OCI-LY1 (cell line): Measurements from ENCODE around the gene RIMBP3C.
"Not testable (repeated sequence)": the region's sequence is repeated elsewhere in the genome, so short reads cannot be mapped to it uniquely, and the experiment has no call there.

ENCODE experiments used
- EZH2 ChIP-seq: fragments of 200-600 bp; sonication (generic), shearing (Covaris generic); IDR thresholded peaks from 2 replicates; pipeline ENCODE4 v1.8.0; 2017; ENCODE audit warnings: borderline replicate concordance, mixed run types, mild to moderate bottlenecking, antibody characterized with exemption, low read length, moderate library complexity, mixed read lengths
- TF ChIP-seq, protein P1 (sequence below): fragments of 200-600 bp; sonication (generic), shearing (Covaris generic); IDR thresholded peaks from 2 replicates; pipeline ENCODE4 v1.5.1; 2017; ENCODE audit warnings: mild to moderate bottlenecking, antibody characterized with exemption, low read length, moderate library complexity, mixed read lengths

DNA sequence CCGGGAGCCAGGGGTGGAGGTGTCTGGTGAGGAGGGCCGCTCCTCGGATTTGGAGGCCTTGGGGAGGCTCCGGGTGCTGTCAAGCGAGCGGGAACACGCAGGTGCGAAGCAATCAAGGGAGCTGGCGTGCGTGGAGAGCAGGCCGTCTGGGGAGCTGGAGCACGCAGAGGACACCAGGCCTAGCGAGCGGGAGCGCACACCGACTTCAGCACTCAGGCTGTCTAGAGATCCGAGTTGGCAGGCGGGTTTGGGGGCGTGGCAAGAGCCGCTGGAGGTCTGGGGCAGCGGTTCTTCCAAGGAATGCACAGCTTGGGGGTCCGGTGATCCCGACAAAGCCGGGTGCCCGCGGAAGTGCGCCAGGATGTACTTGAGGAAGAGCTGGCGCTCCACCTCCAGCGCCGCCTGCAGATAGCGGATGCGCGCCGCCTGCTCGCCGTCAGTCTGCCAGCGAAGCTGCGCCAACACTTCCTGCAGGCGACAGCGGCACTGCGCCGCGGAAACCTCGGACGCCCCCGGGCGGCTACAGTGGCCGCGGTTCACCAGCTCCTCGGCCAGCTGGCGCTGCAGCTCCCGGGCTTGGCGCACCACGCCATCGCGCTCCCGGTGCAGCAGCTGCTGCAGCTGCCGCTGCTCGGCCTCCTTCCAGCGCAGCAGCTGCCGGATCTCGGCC, 1.1 kb downstream of the RIMBP3C start:
- TF ChIP-seq, protein P1, sequence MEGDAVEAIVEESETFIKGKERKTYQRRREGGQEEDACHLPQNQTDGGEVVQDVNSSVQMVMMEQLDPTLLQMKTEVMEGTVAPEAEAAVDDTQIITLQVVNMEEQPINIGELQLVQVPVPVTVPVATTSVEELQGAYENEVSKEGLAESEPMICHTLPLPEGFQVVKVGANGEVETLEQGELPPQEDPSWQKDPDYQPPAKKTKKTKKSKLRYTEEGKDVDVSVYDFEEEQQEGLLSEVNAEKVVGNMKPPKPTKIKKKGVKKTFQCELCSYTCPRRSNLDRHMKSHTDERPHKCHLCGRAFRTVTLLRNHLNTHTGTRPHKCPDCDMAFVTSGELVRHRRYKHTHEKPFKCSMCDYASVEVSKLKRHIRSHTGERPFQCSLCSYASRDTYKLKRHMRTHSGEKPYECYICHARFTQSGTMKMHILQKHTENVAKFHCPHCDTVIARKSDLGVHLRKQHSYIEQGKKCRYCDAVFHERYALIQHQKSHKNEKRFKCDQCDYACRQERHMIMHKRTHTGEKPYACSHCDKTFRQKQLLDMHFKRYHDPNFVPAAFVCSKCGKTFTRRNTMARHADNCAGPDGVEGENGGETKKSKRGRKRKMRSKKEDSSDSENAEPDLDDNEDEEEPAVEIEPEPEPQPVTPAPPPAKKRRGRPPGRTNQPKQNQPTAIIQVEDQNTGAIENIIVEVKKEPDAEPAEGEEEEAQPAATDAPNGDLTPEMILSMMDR, result not testable (repeated sequence)
- TF ChIP-seq EZH2, result not testable (repeated sequence)
